BE2C (cell line): ENCODE data around the gene ARHGAP42.

Experiments used
- DNase-seq: peaks from one replicate; pipeline ENCODE4 v3.0.0-alpha.2; 2020
- H3K27me3 ChIP-seq: fragments of 250-450 bp; sonication (Bioruptor Pico); 2 replicates; pipeline ENCODE4 v1.5.1; 2020; ENCODE audit warnings: mild to moderate bottlenecking
- H3K36me3 ChIP-seq: fragments of 250-450 bp; sonication (Bioruptor Pico); 2 replicates; pipeline ENCODE4 v1.5.1; 2020; ENCODE audit warnings: mild to moderate bottlenecking
- H3K4me1 ChIP-seq: fragments of 250-450 bp; sonication (Bioruptor Pico); 2 replicates; pipeline ENCODE4 v1.5.1; 2020
- H3K4me3 ChIP-seq: 2 replicates; pipeline ENCODE4 v1.5.1; 2011; ENCODE audit warnings: low read depth, low read length
- H3K9me3 ChIP-seq: fragments of 250-450 bp; sonication (Bioruptor Pico); 2 replicates; pipeline ENCODE4 v1.5.1; 2020
- CTCF ChIP-seq: IDR thresholded peaks from 2 replicates; pipeline ENCODE4 v1.5.1; 2012; ENCODE audit warnings: mild to moderate bottlenecking, low read depth, low read length

ARHGAP42 gene

GRCh38 chr11:101035872-101036271, 348.8 kb downstream of the ARHGAP42 start:
- H3K4me1 ChIP-seq = no peaks in the 10 kb centered on the region
- H3K27me3 ChIP-seq = 0 out of 2 replicates have a peak, but pooled peaks cover 2% of the 10 kb centered on the region
- H3K9me3 ChIP-seq = no peaks in the 10 kb centered on the region
- DNase-seq = no peak
- no peak for TF ChIP-seq CTCF
- H3K36me3 ChIP-seq = no peaks in the 10 kb centered on the region
- H3K4me3 ChIP-seq = no peak overlapping the region
